Naive thymus-derived CD4-positive, alpha-beta T cell (primary cell): Measurements from ENCODE around the gene ZNF763. TPM values are rescaled to one million over a fixed set of nuclear protein-coding genes. Genes with fewer than 3 reads are reported as not detected.

Experiments used
- polyA plus RNA-seq, 2 donors: library from polyadenylated mRNA; unstranded; fragments of 300-500 nt; fragmentation: Illumina TruSeq; gene quantifications; one replicate each; pipeline ENCODE4 v1.2.3, GENCODE V29; 2021
- total RNA-seq, 6 experiments: library from RNA in 5 of 6; stranded (reverse) in 5 of 6; gene quantifications; 1 replicate in 5 of 6; 2 replicates in 1 of 6; pipeline ENCODE4 v1.2.3 and lab custom pipeline; 2021 to 2026

The ZNF763 gene
- total and polyA plus RNA-seq, 7 experiments from 2014 or later: 1.3 to 17.3 (median 4.4) TPM

Other genes starting within 250 kb of the ZNF763 start
- gene ZNF823, start 226.1 kb upstream of the ZNF763 start, total RNA-seq: 1 to 10 TPM; 1.8 to 6.8 (median 2.8) TPM
- 1 to 10 TPM; 3.7 to 3.8 TPM for gene ZNF823, start 226.1 kb upstream of the ZNF763 start, polyA plus RNA-seq
- gene ZNF441, start 198.0 kb upstream of the ZNF763 start, total RNA-seq: 10 to 100 TPM in 2 of 5 experiments, 1 to 10 TPM in 3; 3.9 to 23.8 (median 7.1) TPM
- 1 to 10 TPM; 6.6 to 6.8 TPM for gene ZNF441, start 198.0 kb upstream of the ZNF763 start, polyA plus RNA-seq
- gene ZNF491, start 166.5 kb upstream of the ZNF763 start, total RNA-seq: 1 to 10 TPM in 4 of 5 experiments, under 1 TPM in 1; 0.92 to 6.1 (median 1.9) TPM
- under 1 TPM; 0.44 to 0.52 TPM for gene ZNF491, start 166.5 kb upstream of the ZNF763 start, polyA plus RNA-seq
- gene ZNF440, start 150.8 kb upstream of the ZNF763 start, total RNA-seq: 10 to 100 TPM; 10.4 to 19.5 (median 16.0) TPM
- gene ZNF440, start 150.8 kb upstream of the ZNF763 start, polyA plus RNA-seq: 1 to 10 TPM; 2.1 to 5.5 TPM
- 10 to 100 TPM in 4 of 5 experiments, 1 to 10 TPM in 1; 5.6 to 22.5 (median 14.1) TPM for gene ZNF439, start 116.3 kb upstream of the ZNF763 start, total RNA-seq
- 1 to 10 TPM; 4.7 to 6.1 TPM for gene ZNF439, start 116.3 kb upstream of the ZNF763 start, polyA plus RNA-seq
- gene ZNF69, start 77.3 kb upstream of the ZNF763 start, total RNA-seq: 10 to 100 TPM in 2 of 5 experiments, 1 to 10 TPM in 3; 1.4 to 12.1 (median 5.0) TPM
- 1 to 10 TPM; 1.9 to 4.8 TPM for gene ZNF69, start 77.3 kb upstream of the ZNF763 start, polyA plus RNA-seq
- gene ZNF700, start 39.9 kb upstream of the ZNF763 start, total RNA-seq: 10 to 100 TPM; 18.0 to 26.4 (median 22.8) TPM
- gene ZNF700, start 39.9 kb upstream of the ZNF763 start, polyA plus RNA-seq: 1 to 10 TPM; 2.3 to 5.0 TPM
- gene ZNF433, start 70.6 kb downstream of the ZNF763 start, total RNA-seq: 1 to 10 TPM in 3 of 5 experiments, under 1 TPM in 2; 0.10 to 2.2 (median 1.2) TPM
- 1 to 10 TPM; 4.9 to 5.8 TPM for gene ZNF433, start 70.6 kb downstream of the ZNF763 start, polyA plus RNA-seq
- gene ZNF878, start 87.9 kb downstream of the ZNF763 start, total RNA-seq: not detected
- not detected for gene ZNF878, start 87.9 kb downstream of the ZNF763 start, polyA plus RNA-seq
- gene ZNF844, start 99.7 kb downstream of the ZNF763 start, total RNA-seq: 10 to 100 TPM in 4 of 5 experiments, 1 to 10 TPM in 1; 1.0 to 20.9 (median 15.8) TPM
- 1 to 10 TPM; 5.9 to 6.6 TPM for gene ZNF844, start 99.7 kb downstream of the ZNF763 start, polyA plus RNA-seq
- 1 to 10 TPM; 1.2 to 6.7 (median 4.8) TPM for gene ZNF20, start 175.3 kb downstream of the ZNF763 start, total RNA-seq
- gene ZNF20, start 175.3 kb downstream of the ZNF763 start, polyA plus RNA-seq: 1 to 10 TPM; 1.4 to 4.4 TPM
- gene ZNF625, start 191.7 kb downstream of the ZNF763 start, total RNA-seq: 1 to 10 TPM; 1.1 to 5.2 (median 4.2) TPM
- gene ZNF625, start 191.7 kb downstream of the ZNF763 start, polyA plus RNA-seq: 1 to 10 TPM in 1 of 2 donors, under 1 TPM in 1; 0.45 to 1.1 TPM
- 10 to 100 TPM; 16.8 to 36.8 (median 31.1) TPM for gene ZNF136, start 198.1 kb downstream of the ZNF763 start, total RNA-seq
- 10 to 100 TPM; 14.0 to 23.9 TPM for gene ZNF136, start 198.1 kb downstream of the ZNF763 start, polyA plus RNA-seq